T-helper 1 cell treated with Interleukin-12 subunit alpha and Interleukin-12 subunit beta and Interleukin-4 antibody, amounts not matched to agents 30 ng/mL and 1 ng/mL, for 36 hours (primary cell): ENCODE measurements around the gene MDFIC2. TPM values are rescaled to one million over a fixed set of nuclear protein-coding genes. Genes with fewer than 3 reads are reported as not detected.
"Not testable (repeated sequence)": the region's sequence is repeated elsewhere in the genome, so short reads cannot be mapped to it uniquely, and the experiment has no call there.

ENCODE experiments used
- intact Hi-C: fragments of 100-400 bp; cut with micrococcal nuclease; formaldehyde crosslinking; loops from one replicate; pipeline ENCODE4 v1.15.1; 2024
- total RNA-seq: library from RNA; stranded (reverse); gene quantifications from 2 replicates; pipeline ENCODE4 v1.2.3, GENCODE V29; 2022

MDFIC2 gene
- total RNA-seq = not detected in 2 replicates

DNA sequence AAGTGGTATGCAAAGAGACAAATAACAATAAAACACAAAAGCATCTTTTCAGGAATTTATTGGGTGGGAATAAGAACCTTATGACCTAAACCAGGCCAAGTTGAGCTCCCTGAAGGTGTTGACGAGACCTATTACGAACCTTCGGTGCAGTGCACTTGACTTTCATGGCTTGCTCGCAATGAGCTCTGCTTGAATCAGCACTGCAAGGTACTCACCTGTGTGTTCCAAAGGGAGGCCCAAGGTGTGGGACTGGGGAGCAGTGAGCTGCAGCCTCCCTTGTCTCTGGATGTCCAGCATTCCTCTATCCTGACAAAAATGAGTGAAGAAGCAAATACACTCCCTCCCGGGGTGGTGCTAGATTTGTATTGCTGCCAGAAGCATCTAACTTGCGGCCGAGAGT, at the start of gene MDFIC2:
Gene MDFIC2 (minus strand): TSS at position 303 of the 400 bp plus-strand sequence. CDS start 665 bp downstream, outside the sequence.
- intact Hi-C loops = no loop called here

DNA sequence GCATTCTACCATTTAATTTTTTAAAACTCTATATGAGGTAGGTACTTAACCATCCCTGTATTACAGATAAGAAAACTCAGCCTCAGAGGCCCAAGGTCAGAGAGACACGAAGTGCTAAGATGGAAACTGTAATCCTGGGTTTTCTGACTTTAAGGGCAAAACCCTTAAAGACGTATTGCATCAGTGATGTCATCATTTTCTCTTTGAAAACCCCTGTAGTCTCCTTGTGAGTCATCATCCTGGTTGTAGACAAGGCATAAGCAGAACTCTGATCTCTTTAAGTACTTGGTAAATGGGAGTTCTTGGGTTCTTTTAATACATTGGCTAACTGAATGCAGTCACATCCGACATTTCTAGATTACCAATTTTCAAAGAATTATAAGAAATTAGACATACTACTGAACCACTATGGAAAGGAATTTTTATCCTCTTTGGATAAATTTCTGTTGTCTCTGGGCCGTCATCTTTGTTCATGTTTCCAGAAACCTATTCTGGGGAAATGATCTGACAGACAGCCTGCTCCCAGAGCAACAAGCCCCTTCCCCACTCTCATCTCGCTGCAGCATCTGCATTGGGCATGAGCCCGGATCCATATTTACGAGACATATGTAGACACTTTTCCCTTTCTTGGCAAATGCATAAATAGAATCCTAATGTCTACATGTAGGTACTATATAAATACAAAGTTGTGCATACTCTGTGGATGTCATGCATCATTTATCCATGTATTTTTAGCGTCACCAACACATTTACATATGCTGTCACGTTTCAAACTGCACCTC, 48.7 kb upstream of the MDFIC2 start:
- intact Hi-C loops = no loop called here

DNA sequence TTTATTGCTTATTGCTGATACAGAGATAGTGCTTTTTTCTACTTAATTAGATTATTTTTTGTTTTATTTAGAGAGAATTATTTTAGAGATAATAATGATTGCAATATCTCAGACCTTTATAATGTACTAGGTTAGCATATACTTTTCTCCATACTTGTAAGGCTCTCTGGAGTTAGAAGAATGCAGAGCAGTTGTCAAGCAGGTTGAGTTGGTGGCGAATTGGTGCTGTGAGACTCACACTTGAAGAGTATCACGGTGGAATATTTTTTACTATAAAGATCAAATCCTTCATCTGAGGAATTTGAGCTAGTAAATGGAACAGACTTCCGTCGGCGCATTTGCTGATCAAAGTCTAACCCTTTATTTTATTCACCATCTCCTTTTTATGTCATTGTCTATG, 47.3 kb upstream of the MDFIC2 start:
- intact Hi-C loops = loop anchor here (1.0 to 5.0 kb wide), 2 partner anchors 239 to 297 kb away; no protein-coding TSS in a partner anchor

DNA sequence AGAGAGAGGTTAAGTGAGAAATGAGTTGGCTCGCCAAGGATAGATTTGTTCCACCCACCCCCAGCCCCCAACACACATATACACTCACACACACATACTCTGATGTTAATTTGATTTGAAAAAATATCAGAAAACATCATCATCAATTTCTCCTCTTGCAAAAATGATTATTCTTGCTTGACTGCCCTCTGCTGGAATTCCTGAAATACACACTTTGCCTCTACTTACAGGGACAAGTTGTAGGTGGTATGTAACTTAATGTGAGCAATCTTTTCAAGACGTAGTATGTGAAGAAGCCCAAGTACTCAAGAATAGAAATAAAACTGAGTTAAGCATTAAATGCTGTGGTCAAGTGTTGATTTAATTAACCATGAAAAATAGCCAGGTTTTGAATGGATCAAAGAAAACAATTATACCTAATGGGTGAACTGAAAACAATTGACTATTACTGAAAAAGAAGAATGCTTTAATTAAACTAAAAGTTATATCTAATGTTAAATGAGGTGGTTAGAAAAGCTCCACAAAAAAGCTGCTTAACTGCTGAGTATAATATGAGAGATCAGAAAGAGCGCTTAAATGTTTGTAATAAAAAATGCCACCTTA, 46.6 kb upstream of the MDFIC2 start:
- intact Hi-C loops = loop anchor here (1.0 to 5.0 kb wide), 2 partner anchors 239 to 297 kb away; no protein-coding TSS in a partner anchor

DNA sequence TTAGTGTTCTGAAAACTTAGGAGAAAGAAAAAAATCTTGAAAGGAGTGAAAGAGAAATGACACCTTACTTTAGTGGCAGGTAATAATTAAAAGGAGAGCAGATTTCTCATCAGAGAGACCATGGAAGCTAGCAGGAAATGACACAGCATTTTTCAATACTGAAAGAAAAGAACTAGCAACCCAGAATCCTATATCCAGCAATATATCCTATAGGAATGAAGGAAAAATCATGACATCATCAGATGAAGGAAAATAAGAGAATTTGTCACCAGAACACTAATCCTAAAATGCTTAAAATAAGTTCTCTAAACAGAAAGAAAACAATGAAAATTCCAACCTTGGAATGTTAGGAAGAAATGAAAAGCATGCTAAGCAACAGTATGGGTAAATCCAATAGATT, 39.8 kb upstream of the MDFIC2 start:
- intact Hi-C loops = no loop called here

DNA sequence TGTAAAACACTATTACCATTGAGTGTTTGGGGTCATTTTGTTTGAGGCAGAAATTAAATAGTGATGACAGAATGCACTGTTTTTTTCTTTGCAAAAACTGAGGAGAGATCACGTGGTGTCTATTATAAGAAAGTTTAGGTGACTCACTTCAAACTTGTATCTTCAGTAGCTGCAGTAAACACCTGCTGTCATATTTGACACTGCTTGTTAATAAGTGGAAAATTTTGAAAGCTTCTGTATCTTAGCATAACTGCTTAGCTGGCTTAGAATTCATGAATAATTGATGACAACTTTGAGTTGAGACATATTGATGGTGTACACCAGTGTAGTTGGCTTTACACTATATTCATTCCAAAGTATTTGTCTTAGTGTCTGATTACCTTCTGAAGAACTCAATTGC, 29.7 kb upstream of the MDFIC2 start:
- intact Hi-C loops = no loop called here

DNA sequence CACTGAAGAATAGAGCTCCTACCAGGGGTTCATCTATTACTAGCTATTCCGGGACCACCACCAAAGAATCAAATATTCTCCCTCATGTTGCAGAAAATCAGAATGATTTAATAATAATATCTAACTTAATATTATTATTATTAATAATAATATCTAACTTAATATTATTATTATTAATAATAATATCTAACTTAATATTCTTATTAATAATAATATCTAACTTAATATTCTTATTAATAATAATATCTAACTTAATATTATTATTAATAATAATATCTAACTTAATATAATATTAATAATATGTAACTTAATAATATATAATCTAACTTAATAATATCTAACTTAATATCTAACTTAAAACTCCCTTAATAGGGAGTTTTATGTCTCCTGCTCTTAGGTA, 24.4 kb upstream of the MDFIC2 start:
- intact Hi-C loops = not testable (repeated sequence)

DNA sequence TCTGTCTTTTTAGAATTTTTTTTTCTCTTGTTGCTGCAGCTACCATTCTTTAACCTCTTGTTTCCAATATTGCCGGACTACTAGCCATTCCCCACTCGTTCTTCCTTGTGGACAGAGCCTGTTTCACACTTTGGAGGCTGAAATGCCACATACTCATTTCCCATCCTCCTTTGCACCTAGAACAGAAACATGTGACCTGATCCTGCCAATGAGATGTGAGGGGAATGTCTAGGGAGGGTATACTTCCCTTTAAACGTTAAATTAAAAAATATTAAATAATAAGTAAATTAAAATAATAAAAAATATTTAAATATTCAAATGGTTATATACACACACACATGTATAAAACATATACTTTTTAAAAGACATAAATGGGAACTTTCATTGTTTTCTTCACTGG, 20.6 kb upstream of the MDFIC2 start:
- intact Hi-C loops = no loop called here

DNA sequence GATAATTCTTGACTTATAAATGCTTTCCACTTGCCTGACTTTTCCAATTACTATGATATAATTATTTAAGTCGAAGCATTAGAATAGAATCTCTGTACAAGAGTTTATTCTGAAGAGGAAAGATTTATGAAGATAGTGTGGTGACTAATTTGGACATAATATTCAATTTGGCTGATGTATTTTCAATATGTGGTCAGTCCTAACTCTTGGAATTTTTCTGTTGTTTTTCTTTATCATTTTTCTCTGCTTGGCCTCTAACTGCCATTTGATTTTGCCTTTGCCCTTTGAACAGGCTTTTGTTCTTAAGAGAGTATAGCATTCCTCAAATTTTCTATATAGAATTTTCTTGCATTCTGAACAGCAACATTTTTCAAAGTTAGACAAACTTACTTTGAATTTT, 2.6 kb upstream of the MDFIC2 start:
- intact Hi-C loops = no loop called here

DNA sequence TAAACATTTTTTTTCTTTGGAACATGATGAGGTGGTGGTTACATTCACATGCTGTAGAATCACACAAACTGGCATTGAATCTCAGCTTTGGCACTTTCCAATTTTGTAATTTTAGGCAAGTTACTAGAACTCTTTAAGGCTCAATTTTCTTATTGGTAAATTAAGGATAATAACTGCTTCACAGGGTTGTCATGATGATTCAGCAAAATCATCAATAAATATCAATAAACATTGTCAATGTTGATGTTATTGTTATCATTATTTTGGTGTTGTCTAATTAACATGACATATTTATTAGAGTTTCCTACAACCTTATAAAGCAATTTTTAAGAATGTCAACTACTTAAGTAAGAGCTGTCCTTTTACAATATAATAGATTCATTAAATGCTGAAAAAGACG, 1.6 kb downstream of the MDFIC2 start:
- intact Hi-C loops = no loop called here

DNA sequence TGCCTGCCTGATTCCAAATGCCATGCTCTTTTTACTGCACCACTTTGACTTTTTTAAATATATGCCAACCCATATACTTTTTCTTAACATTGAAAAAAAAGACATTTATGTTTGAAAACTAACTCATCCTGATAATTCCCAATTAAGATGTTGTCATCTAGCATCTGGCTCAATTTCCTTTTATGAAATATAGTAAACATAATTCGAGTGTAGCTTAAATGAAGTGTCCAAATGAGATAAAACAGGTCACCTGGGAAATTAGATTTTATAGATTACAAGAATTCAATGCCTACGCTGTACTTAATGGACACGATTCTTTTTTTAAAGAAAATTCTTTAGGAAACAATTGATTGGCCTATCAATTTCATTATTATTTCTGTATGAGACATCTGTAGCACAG, 2.8 kb downstream of the MDFIC2 start:
- intact Hi-C loops = no loop called here

DNA sequence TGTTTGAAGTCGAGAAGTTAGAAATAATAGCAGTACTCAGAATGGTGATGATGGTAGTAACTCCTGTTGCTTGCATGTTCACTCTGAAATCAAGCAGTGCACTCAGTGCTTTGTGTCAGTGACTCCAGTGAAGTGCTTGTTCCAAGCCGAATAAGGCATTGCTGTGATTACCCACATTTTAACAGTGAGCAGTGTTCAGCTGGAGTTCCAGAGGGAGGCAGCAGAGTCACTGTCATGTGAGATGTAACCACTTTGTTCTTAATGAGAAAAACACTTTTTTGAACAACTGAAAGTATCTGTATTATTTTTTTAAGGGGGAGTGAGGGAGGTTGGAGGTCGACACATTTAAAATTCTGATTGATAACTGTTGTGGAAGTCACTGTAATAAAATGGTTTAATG, 3.7 kb downstream of the MDFIC2 start:
- intact Hi-C loops = no loop called here

DNA sequence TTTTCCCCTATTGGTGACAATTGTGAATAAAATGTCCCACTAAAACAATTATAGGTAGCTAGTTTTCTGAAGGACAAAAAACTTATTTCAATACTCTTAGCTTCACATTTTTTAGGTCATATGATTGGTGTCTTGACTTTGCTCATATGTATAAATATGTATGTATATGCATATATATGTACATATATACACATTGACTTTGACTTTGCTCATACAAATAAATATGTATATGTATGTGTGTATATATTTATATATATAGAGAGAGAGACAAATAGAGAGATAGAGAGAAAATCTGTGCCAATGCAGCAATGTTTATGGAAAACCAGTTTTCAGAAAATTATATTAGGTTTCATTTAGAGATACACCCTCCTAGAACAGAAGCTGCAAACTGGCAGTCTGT, 5.7 kb downstream of the MDFIC2 start:
- intact Hi-C loops = no loop called here

DNA sequence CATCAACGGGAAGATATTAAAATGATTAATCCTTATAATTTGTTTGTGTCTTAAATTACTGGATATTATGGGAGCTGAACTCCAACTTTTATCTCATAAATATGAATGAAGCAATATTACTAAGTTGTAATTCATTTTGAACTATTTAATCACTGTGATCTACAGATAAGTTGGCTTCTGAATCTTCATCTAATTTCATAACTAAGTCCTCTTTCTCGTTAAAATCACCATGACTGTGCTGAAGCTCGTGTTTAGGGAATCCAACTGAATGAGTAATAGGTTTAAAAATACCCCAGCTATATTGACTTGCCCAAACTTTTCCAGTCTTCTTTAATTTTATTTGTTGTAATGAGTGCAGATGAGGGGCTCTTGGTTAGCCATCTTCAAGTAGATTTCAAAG, 14.1 kb downstream of the MDFIC2 start:
- intact Hi-C loops = no loop called here

DNA sequence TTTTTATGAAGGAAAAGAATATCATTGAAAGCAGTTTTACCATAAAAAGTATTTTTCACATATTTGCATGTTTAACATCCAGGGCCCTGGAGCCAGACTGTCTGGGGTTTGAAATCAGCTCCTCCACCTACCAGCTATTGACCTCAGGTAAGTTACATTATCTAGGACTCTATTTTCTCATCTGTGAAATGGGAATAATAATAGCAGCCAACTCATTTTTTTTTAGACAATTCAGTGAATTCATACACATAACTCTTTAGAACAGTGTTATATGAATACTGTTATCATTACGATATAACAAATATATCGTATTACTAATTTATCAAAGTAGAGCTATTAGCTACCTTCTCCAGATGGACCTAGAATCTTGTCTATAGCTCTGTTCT, 21.3 kb downstream of the MDFIC2 start:
- intact Hi-C loops = no loop called here

DNA sequence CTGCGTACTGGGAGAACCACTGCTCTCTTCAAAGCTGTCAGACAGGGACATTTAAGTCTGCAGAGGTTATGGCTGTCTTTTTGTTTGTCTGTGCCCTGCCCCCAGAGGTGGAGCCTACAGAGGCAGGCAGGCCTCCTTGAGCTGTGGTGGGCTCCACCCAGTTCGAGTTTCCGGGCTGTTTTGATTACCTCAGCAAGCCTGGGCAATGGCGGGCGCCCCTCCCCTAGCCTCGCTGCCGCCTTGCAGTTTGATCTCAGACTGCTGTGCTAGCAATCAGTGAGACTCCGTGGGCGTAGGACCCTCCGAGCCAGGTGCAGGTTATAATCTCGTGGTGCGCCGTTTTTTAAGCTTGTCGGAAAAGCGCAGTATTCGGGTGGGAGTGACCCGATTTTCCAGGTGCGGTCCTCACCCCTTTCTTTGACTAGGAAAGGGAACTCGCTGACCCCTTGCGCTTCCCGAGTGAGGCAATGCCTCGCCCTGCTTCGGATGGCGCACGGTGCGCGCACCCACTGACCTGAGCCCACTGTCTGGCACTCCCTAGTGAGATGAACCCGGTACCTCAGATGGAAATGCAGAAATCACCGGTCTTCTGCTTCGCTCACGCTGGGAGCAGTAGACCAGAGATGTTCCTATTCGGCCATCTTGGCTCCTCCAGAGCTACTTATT, 21.9 kb downstream of the MDFIC2 start:
- intact Hi-C loops = not testable (repeated sequence)

DNA sequence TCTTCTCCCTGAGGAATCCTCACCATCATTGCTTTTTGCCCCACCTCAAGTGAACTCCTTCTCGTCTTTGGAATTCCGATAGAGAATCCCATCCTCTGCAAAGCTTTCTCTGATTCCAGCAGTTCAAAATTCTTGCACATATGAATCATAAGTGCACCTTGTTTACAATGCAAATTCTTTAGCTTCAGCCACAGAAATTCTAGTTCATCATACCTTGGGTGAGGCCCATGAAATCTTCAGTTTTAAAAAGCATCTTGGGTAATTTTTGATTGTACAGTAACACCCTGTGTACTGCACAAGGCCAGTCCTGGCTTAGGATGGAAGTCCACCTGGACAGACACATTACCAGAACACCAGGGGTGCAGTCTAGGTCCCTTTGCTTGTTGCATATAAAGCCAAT, 30.8 kb downstream of the MDFIC2 start:
- intact Hi-C loops = no loop called here

DNA sequence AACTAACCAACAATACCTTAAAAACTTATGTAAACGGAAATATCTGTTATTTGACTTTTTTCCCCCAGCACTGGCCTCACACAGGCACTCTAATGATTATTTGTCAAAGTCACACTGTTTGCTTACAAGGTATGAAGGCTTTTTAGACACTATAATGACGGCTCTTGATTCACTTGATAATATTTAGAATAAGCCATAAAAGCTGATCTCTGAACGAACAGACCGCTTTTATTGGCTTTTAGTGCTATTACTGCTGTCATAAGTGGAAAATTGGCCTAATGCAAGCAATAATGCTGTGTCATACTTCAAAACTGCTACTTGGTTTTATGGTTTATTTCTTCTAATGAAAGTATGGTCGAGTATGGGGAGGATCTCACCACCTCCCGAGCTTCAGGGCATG, 35.1 kb downstream of the MDFIC2 start:
- intact Hi-C loops = no loop called here

DNA sequence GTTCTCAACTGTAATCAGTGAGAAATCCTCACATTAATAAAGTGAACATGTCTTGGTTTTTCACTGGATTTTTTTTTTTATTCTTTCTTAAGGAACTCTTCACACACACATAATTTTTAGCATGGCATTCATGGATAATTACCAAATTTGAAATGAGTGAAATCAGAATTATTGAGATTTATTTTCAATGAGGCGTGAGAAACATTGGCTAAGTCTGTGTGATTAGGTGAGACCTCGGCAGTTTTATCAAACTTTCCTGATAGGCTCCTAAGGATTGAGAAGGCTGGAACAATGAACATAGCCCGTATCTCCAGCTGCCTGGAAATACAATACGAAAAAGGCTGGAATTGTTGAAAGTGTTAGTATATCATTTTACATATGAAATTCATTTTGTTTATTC, 35.5 kb downstream of the MDFIC2 start:
- intact Hi-C loops = no loop called here

DNA sequence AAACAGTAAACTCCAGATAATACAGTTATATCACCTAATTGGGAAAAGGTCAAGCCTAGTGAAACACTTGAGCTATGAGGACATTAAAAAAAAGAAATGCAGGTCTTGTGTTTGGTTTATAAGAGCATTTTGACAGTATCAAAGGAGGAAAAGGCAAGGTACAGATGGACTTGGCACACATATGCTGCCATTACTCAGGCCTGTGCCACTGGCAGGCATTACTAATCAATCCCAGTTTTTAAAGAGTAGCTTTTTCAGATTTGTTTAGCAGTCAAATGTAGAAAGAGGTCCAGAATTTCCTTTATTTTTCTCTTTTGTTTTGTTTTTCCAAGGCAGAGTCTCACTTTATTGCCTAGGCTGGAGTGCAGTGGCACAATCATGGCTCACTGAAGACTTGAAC, 38.9 kb downstream of the MDFIC2 start:
- intact Hi-C loops = no loop called here

DNA sequence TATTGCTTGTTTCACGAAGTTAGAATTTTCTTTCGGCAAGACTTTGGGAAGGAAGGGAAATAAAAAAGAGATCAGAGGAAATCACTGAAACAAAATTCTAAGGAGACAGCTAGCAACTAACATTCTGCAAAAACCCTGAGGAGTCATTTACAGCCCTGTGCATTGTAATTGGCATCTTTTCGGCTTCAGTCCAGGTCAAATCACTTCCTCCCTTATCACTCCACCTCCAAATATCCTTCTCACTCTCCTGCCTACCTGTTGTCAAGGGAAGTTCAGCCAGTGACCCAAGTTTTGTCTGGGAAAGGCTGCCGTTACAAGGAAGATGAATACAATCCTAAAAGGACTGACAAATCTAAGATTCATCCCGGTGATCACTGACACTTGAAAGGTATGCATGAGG, 39.6 kb downstream of the MDFIC2 start:
- intact Hi-C loops = no loop called here

DNA sequence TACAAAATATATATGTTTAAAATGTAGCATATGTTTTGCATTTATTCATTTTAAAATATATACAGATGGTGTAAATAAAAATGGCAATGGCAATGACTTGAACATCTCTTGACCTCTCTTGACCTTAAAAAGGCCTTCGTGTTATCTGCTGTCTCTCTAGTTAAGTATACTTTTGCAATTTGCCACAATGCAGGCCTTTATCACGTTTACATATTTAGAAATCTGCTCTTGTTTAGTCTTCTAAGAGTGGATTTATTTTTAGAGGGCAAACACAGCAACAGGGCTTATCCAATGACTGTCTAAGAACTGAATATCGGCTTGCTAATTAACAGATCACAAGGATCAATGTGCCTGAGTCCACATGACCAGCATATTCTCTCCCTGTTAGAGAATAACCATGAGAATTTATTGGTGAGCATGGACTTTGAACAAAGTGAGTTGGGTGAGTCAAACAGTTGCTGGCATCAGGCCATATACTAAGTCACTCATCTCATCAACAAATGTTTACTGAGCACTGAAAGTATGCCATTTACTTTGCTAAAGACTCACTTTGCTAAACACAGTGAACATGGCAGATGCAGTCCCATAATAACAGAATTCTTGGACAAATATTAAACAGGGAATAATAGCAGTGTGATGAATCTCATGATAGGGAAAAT, 48.2 kb downstream of the MDFIC2 start:
- intact Hi-C loops = no loop called here
